SU-DHL-6 (cell line): Measurements from ENCODE around the gene GPX4.

Experiments
- EZH2phosphoT487 ChIP-seq: fragments of 200-600 bp; sonication (generic), shearing (Covaris generic); conservative IDR thresholded peaks from 2 replicates; pipeline ENCODE4 v1.6.1; 2018; ENCODE audit warnings: mild to moderate bottlenecking, antibody characterized with exemption, low read length, moderate library complexity, mixed read lengths
- TF ChIP-seq, protein P1 (sequence below): fragments of 200-600 bp; sonication (generic); IDR thresholded peaks from one replicate; pipeline ENCODE4 v1.5.1; 2017; ENCODE audit warnings: antibody characterized with exemption, mild to moderate bottlenecking, low read length, moderate library complexity; ENCODE audit not compliant: insufficient read depth, poor library complexity, severe bottlenecking

DNA sequence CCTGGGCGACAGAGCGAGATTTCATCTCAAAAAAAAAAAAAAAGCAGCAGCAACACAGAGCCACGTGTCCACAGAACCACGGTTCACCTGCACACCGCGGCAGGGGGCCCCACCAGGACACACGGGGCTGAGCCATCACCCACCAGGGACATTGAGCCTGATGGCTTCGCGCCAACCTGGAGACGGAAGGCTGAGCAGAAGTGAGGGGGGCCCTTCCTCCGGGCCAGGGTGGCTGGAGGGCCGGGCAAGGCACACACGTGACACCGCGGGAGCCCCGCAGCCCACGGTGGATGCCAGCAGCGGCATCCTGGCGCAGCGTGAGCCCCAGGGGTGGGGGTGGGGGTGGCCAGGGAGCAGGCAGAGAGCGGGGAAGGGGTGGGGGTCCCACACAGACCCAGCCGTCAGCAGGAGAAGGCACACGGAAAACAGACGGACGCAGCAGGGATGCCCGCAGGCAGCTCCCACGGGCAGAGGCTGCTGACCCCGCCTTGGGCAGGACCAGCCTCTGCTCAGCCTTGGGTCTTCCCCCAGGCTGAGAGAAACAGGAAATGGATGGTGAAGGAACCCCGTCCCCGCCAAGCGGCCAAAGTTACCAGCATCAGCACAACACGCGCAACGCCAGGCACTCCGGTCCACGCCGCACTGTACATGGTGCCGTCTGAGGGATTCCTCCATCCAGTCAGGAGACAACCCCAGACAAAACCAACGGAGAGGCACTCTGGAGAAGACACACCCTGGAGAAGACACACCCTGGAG, 36.7 kb downstream of the GPX4 start:
- TF ChIP-seq, protein P1, sequence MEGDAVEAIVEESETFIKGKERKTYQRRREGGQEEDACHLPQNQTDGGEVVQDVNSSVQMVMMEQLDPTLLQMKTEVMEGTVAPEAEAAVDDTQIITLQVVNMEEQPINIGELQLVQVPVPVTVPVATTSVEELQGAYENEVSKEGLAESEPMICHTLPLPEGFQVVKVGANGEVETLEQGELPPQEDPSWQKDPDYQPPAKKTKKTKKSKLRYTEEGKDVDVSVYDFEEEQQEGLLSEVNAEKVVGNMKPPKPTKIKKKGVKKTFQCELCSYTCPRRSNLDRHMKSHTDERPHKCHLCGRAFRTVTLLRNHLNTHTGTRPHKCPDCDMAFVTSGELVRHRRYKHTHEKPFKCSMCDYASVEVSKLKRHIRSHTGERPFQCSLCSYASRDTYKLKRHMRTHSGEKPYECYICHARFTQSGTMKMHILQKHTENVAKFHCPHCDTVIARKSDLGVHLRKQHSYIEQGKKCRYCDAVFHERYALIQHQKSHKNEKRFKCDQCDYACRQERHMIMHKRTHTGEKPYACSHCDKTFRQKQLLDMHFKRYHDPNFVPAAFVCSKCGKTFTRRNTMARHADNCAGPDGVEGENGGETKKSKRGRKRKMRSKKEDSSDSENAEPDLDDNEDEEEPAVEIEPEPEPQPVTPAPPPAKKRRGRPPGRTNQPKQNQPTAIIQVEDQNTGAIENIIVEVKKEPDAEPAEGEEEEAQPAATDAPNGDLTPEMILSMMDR: no peak
- TF ChIP-seq EZH2phosphoT487: no peak
